Neural progenitor cell (in vitro differentiated cells): ENCODE results near the gene SNAI3.

Experiments
- CTCF ChIP-seq: fragments of 200-600 bp; sonication (generic); IDR thresholded peaks from 2 replicates; pipeline ENCODE4 v1.5.1; 2017; ENCODE audit warnings: antibody characterized with exemption, mild to moderate bottlenecking
- EZH2 ChIP-seq: fragments of 200-600 bp; sonication (generic); IDR thresholded peaks from 2 replicates; pipeline ENCODE4 v1.6.1; 2017; ENCODE audit warnings: antibody characterized with exemption, mild to moderate bottlenecking, moderate library complexity
- EZH2phosphoT487 ChIP-seq: fragments of 200-600 bp; sonication (generic); IDR thresholded peaks from 2 replicates; pipeline ENCODE4 v1.6.1; 2017; ENCODE audit warnings: antibody characterized with exemption

- TF ChIP-seq CTCF (no peak), EZH2 (no peak), EZH2phosphoT487 (no peak)
Observed at GRCh38 chr16:88654363-88655052, 31.8 kb downstream of the SNAI3 start.
